Colonic mucosa (tissue), 4 donors: ENCODE data around the gene KIF16B. TPM values are rescaled to one million over a fixed set of nuclear protein-coding genes. Genes with fewer than 3 reads are reported as not detected.

Experiments used
- DNase-seq: peaks from one replicate; pipeline ENCODE4 v3.0.0-alpha.2; 2020
- H3K27ac ChIP-seq: fragments of 200-600 bp; one replicate; pipeline ENCODE4 v1.8.0; 2021
- H3K27me3 ChIP-seq: fragments of 200-600 bp; one replicate; pipeline ENCODE4 v1.8.0; 2021
- H3K36me3 ChIP-seq: fragments of 200-600 bp; one replicate; pipeline ENCODE4 v1.8.0; 2021
- H3K4me1 ChIP-seq: fragments of 200-600 bp; one replicate; pipeline ENCODE4 v1.8.0; 2021; ENCODE audit warnings: mild to moderate bottlenecking
- H3K4me3 ChIP-seq: fragments of 200-600 bp; one replicate; pipeline ENCODE4 v1.8.0; 2021
- H3K9ac ChIP-seq, 2 donors: one replicate each; pipeline ENCODE4 v1.7.0; 2013; ENCODE audit warnings: control low read depth in 2 of 2, low read depth in 2 of 2, low read length in 2 of 2
- H3K9me3 ChIP-seq: fragments of 200-600 bp; one replicate; pipeline ENCODE4 v1.8.0; 2021
- intact Hi-C: fragments of 100-400 bp; cut with DNase I; formaldehyde crosslinking; loops from one replicate; pipeline ENCODE4 v1.14.1; 2022
- total RNA-seq, 2 donors: library from RNA; stranded (reverse); fragmentation: NEBNext Ultra II Directional in 1 of 2; extraction: Animal tissue kit (Norgen Biotek cat#: 25700) in 1 of 2; gene quantifications; one replicate each; pipeline ENCODE4 v1.2.1, GENCODE V29; 2021
- TF ChIP-seq, protein P1 (sequence below): fragments of 200-600 bp; IDR thresholded peaks from one replicate; pipeline ENCODE4 v1.8.0; 2022; ENCODE audit warnings: antibody characterized with exemption, mild to moderate bottlenecking
- donor health status: healthy.
- donor health status: DM: no; HTN: no; CAD: no.
- donor health status: DM: no; HTN: no; CAD: no.

Gene KIF16B
- total RNA-seq, 2 donors from 2014 or later = 41.6 to 68.7 TPM

DNA sequence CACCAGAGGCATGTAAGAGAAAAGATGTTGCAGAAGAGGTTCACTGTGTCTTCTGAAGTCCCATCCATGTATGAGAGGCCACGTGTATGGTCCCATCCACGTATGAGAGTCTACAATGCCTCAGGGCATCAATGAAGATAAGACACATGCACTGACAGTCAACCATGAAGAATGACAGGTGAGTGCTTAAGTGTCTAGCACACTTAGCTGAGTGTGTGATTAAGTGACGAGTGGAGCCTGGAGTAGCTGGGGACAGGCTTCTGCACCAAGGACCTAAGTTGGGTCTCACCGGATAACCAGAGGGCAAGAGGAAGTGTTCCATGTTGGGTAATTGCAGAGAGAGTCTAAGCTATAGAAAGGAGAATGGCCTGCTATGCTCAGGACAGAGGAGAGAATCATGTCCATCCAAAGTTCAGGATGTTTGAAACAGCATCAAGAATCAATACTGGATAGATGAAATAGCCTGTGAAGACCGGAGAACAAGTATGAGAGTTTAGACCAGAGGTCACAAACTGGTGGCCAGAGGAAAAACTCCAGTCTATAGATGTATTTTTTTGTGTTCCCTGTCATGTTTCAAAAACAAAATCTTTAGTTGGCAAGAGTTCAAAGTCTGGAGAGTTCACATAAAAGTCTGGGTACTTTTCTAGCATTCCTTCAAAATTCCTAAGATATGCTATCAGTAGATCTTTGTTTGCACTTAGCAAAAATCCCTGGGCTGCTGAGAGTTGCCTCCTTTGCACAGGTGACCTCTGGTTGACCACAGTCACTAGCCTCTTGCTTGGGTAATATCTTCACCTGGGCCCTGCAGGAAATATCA, 165.8 kb downstream of the KIF16B start:
- DNase-seq = no peak
- no peaks in the 10 kb centered on the region for H3K9me3 ChIP-seq
- TF ChIP-seq, protein P1, sequence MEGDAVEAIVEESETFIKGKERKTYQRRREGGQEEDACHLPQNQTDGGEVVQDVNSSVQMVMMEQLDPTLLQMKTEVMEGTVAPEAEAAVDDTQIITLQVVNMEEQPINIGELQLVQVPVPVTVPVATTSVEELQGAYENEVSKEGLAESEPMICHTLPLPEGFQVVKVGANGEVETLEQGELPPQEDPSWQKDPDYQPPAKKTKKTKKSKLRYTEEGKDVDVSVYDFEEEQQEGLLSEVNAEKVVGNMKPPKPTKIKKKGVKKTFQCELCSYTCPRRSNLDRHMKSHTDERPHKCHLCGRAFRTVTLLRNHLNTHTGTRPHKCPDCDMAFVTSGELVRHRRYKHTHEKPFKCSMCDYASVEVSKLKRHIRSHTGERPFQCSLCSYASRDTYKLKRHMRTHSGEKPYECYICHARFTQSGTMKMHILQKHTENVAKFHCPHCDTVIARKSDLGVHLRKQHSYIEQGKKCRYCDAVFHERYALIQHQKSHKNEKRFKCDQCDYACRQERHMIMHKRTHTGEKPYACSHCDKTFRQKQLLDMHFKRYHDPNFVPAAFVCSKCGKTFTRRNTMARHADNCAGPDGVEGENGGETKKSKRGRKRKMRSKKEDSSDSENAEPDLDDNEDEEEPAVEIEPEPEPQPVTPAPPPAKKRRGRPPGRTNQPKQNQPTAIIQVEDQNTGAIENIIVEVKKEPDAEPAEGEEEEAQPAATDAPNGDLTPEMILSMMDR = no peak
- intact Hi-C loops = no loop called here
- H3K4me1 ChIP-seq = no peaks in the 10 kb centered on the region
- no peaks in the 10 kb centered on the region for H3K27me3 ChIP-seq
- no peak overlapping the region for H3K4me3 ChIP-seq
- H3K27ac ChIP-seq = no peak overlapping the region
- no peak overlapping the region for H3K9ac ChIP-seq
- no peaks in the 10 kb centered on the region for H3K36me3 ChIP-seq

DNA sequence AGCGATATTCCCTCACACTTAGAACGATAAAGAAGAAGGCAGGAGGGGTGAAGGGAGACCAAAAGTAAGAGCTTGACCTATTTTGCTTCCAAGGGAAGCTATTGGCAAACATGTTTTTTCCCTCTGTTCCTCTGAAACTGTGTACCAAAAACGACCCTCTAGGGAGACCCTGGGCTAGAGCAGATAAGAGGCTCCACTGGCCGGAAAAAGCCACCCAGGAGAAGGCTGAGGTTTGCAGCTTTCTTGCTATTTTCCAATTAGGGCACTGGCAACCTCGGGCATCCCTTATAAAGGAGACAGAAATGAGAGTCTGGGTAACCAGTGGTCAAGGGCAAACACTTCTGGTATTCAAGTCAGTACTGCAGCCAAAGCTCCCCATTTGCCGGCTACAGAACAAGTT, 168.0 kb downstream of the KIF16B start:
- Histone ChIP-seq H3K9me3 (no peaks in the 10 kb centered on the region), H3K36me3 (no peaks in the 10 kb centered on the region), H3K27ac (no peak overlapping the region), H3K9ac (no peak overlapping the region), H3K27me3 (no peaks in the 10 kb centered on the region), H3K4me3 (no peak overlapping the region), H3K4me1 (no peaks in the 10 kb centered on the region)
- intact Hi-C loops = no loop called here
- TF ChIP-seq, protein P1 = no peak
- DNase-seq = no peak

DNA sequence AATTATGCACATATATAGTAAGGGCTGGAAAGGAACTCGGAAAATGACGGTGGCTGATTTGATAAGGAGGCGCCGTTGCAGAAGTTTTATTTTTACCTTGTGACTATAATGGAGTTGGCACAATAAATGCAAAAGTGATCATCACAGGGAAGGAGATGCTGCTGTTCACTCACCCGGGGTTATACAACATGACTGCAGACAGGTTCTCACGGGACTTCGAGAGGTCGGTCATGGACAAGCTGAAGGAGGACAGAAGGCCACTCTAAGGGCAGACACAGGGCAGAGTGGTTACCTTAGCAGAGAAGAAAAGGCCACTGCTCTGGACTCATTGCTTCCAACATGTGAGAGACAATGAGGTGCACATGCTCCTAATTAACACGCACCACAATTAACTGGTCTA, 168.6 kb downstream of the KIF16B start:
- TF ChIP-seq, protein P1 = no peak
- no peak for DNase-seq
- Histone ChIP-seq H3K4me1 (no peaks in the 10 kb centered on the region), H3K27me3 (no peaks in the 10 kb centered on the region), H3K9ac (no peak overlapping the region), H3K27ac (no peak overlapping the region), H3K4me3 (no peak overlapping the region), H3K36me3 (no peaks in the 10 kb centered on the region), H3K9me3 (no peaks in the 10 kb centered on the region)
- intact Hi-C loops = no loop called here

DNA sequence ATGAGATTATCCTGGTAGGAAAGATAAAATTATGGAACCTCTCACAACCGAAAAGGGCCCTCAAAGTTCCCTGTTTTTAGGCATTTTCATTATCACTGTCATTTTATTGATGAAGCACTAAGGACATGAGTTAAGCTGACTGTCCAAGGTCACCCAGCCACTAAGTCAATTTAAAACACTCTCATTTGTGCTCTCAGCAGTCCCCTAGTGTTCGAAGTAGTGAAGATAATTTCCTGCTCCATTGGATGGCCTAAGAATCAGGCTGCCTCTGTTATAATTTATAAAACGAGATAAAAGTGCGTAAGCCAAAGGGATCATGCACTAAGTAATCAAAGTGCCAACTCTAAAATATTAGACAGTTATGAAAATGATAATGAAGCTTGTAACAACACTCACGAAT, 169.1 kb downstream of the KIF16B start:
- Histone ChIP-seq H3K36me3 (no peaks in the 10 kb centered on the region), H3K4me1 (no peaks in the 10 kb centered on the region), H3K9me3 (no peaks in the 10 kb centered on the region), H3K4me3 (no peak overlapping the region), H3K27ac (no peak overlapping the region), H3K9ac (no peak overlapping the region), H3K27me3 (no peaks in the 10 kb centered on the region)
- TF ChIP-seq, protein P1 = no peak
- no peak for DNase-seq
- intact Hi-C loops = no loop called here

DNA sequence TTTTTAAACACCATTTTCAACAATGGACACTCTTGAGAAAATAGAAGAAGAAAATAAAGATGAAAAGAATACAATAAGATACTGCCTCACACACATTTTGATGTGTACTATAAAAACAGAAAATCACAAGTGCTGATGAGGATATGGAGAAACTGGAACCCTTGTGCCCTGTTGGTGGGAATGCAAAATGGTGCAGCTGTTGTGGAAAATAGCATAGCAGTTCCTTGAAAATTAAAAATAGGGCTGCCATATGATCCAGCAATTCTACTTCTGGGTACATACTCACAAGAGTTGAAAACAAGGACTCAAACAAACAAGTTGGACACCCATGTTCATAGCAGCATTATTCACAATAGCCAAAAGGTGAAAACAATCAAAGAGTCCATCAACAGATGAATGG, 173.0 kb downstream of the KIF16B start:
- no peak overlapping the region for H3K4me3 ChIP-seq
- H3K9ac ChIP-seq = no peak overlapping the region
- H3K9me3 ChIP-seq = no peaks in the 10 kb centered on the region
- H3K4me1 ChIP-seq = no peaks in the 10 kb centered on the region
- TF ChIP-seq, protein P1 = no peak
- H3K36me3 ChIP-seq = no peaks in the 10 kb centered on the region
- no peak overlapping the region for H3K27ac ChIP-seq
- no peak for DNase-seq
- H3K27me3 ChIP-seq = no peaks in the 10 kb centered on the region
- intact Hi-C loops = no loop called here
